Activated T-helper 2 cell treated with anti-CD3 and anti-CD28 coated beads, Interferon-gamma antibody, Interleukin-2, Interleukin-4, amounts not matched to agents 10 μg/mL and 5 μg/mL and 100 μg/mL, durations not matched to agents 14 hours and 24 hours and 36 hours (primary cell): ENCODE results near the gene USP34. TPM values are rescaled to one million over a fixed set of nuclear protein-coding genes. Genes with fewer than 3 reads are reported as not detected.

Experiments used
- DNase-seq: peaks from one replicate; pipeline ENCODE4 v3.0.0; 2021; ENCODE audit warnings: low spot score
- H3K27ac Mint-ChIP-seq: one replicate; pipeline ENCODE4 v1.8.0; 2021; ENCODE audit warnings: mixed read lengths
- H3K27me3 Mint-ChIP-seq: one replicate; pipeline ENCODE4 v1.8.0; 2021; ENCODE audit warnings: low read depth, mixed read lengths
- H3K36me3 Mint-ChIP-seq: one replicate; pipeline ENCODE4 v1.8.0; 2021; ENCODE audit warnings: low read depth, mixed read lengths
- H3K4me1 Mint-ChIP-seq: one replicate; pipeline ENCODE4 v1.8.0; 2021; ENCODE audit warnings: low read depth, mixed read lengths
- H3K4me3 Mint-ChIP-seq: one replicate; pipeline ENCODE4 v1.8.0; 2021; ENCODE audit warnings: low read depth, mild to moderate bottlenecking, moderate library complexity, mixed read lengths
- H3K9me3 Mint-ChIP-seq: one replicate; pipeline ENCODE4 v1.8.0; 2021; ENCODE audit warnings: mixed read lengths
- intact Hi-C: fragments of 100-400 bp; cut with micrococcal nuclease; formaldehyde crosslinking; loops from one replicate; pipeline ENCODE4 v1.15.1; 2023
- total RNA-seq: library from RNA; stranded (reverse); gene quantifications from 2 replicates; pipeline ENCODE4 v1.2.3, GENCODE V29; 2022

USP34 gene
- total RNA-seq, 1 donor from 2014 or later, result 89.3 TPM

DNA sequence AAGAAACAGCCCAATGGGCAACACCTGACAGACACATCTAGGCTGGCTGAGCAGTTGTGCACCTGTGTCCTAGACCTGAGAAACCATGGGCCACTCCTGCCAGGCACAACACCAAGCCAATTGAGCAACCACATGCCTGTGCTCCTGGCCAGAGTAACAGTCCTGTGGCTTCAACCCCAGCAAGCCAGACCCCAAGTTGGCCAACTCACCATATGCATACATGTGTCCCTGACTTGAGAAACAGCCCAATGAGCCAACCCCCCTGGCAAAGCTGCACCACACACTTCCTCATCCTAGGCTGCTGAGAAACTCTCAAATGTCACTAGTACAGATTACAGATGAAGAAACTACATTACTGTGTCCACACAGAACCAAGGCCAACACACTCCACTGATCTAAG, 36.6 kb downstream of the USP34 start:
- intact Hi-C loops, result no loop called here
- peaks cover 43% of the 10 kb centered on the region for H3K4me1 Mint-ChIP-seq
- peaks cover 22% of the 10 kb centered on the region for H3K9me3 Mint-ChIP-seq

DNA sequence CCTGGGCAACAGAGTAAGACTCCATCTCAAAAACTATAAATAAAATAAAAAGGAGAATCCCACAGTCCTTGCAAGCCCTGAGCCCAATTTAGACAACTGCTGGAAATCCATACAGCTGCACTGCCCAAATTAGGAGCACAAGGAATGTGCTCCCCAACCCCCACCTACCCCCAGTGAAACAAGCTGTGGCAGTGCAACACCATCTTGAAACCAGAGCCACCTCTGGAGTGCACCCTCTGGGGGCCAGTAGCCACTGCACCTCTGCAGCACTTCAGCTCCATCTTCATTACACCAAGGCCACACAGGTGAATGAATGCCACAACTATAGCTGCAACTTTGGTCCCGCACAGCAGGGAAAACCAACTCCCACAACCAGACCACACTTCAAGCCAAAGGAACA, 37.3 kb downstream of the USP34 start:
- Mint-ChIP-seq H3K36me3 (peaks cover 21% of the 10 kb centered on the region), H3K9me3 (peaks cover 19% of the 10 kb centered on the region), H3K4me3 (no peak overlapping the region), H3K27me3 (no peaks in the 10 kb centered on the region), H3K27ac (no peak overlapping the region), H3K4me1 (peaks cover 38% of the 10 kb centered on the region)
- intact Hi-C loops, result no loop called here
- no peak for DNase-seq

More for the DNA sequence above, 36.6 kb downstream of the USP34 start:
- Mint-ChIP-seq H3K4me3 (no peak overlapping the region), H3K27ac (no peak overlapping the region), H3K27me3 (no peaks in the 10 kb centered on the region), H3K36me3 (peaks cover 26% of the 10 kb centered on the region)
- DNase-seq, result no peak

DNA sequence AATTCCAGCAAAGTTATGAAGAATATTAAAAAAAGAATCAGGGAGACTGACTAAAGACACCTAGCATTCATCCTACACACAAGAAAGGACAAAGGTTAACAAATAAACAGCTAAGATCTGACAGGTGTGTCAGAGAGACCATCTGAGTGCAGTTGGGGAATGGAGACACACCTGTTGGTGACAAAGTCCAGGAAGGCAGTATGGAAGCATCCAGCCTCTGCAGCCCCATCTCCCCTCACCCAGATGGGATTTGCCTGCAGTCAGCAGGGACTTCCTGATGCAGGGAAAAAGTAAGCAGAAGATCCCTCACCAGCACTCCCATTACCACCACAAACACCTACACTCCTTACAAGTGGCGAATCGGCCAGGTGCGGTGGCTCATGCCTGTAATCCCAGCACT, 37.9 kb downstream of the USP34 start:
- Mint-ChIP-seq H3K4me3 (no peak overlapping the region), H3K36me3 (peaks cover 16% of the 10 kb centered on the region), H3K27ac (no peak overlapping the region), H3K4me1 (peaks cover 37% of the 10 kb centered on the region), H3K27me3 (no peaks in the 10 kb centered on the region), H3K9me3 (peaks cover 16% of the 10 kb centered on the region)
- intact Hi-C loops, result no loop called here
- DNase-seq, result no peak

DNA sequence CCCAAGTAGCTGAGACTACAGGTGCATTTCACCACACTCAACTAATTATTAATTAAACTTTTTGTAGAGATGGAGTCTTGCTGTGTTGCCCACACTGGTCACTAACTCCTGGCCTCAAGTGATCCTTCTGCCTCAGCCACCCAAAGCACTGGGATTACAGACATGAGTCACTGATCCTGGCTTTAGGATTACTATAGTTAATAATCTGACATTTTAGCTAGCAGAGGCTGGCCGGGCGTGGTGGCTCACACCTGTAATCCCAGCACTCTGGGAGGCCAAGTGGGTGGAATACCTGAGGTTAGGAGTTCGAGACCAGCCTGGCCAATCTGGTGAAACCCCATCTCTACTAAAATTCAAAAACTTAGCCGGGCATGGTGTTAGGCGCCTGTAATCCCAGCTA, 39.5 kb downstream of the USP34 start:
- no peak overlapping the region for H3K27ac Mint-ChIP-seq
- H3K9me3 Mint-ChIP-seq, result peaks cover 3% of the 10 kb centered on the region
- H3K36me3 Mint-ChIP-seq, result peaks cover 4% of the 10 kb centered on the region
- intact Hi-C loops, result no loop called here
- peaks cover 37% of the 10 kb centered on the region for H3K4me1 Mint-ChIP-seq
- no peak for DNase-seq
- no peaks in the 10 kb centered on the region for H3K27me3 Mint-ChIP-seq
- no peak overlapping the region for H3K4me3 Mint-ChIP-seq

- Mint-ChIP-seq H3K36me3 (no peaks in the 10 kb centered on the region), H3K4me1 (peaks cover 42% of the 10 kb centered on the region), H3K4me3 (no peak overlapping the region)
Observed at GRCh38 chr2:61426267-61426897, 44.5 kb downstream of the USP34 start.

DNA sequence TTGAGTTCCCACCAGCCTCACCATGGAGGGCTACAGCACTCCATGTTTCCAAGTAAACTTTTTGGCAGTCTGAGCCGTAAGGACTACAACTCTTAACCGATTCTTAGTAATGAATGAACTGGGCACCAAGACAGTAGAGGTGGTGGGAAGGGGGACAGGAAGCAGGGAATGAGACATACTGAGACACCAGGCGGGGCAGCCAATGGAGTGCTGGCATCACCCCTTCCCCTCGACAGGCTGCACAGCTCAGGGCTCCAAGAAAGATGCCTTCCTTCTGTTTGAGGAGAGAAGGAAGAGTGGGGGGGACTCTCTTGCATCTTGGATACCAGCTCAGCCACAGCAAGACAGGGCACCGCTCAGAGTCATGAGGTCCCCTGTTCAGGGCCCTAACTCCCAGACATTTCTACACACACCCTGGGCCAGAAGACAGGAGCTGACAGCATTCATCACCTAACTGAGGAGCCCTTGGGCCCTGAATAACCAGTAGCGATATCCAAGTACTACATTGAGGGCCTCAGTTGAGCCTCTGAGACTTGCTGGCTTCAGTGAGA, 45.2 kb downstream of the USP34 start:
- Mint-ChIP-seq H3K9me3 (no peaks in the 10 kb centered on the region), H3K4me3 (no peak overlapping the region), H3K27me3 (no peaks in the 10 kb centered on the region)

More at GRCh38 chr2:61426267-61426897, 44.5 kb downstream of the USP34 start:
- Mint-ChIP-seq H3K27me3 (no peaks in the 10 kb centered on the region), H3K9me3 (no peaks in the 10 kb centered on the region), H3K27ac (no peak overlapping the region)
- intact Hi-C loops, result loop anchor here (1.0 to 5.0 kb wide), 2 partner anchors 45 to 111 kb away; partner anchors contain the start of genes USP34 and XPO1
- DNase-seq, result peak; percentile 57

GRCh38 chr2:61423714-61424113, 47.2 kb downstream of the USP34 start:
- no peaks in the 10 kb centered on the region for H3K9me3 Mint-ChIP-seq
- no peak for DNase-seq
- H3K4me3 Mint-ChIP-seq, result no peak overlapping the region
- H3K4me1 Mint-ChIP-seq, result peaks cover 52% of the 10 kb centered on the region
- intact Hi-C loops, result no loop called here
- H3K27ac Mint-ChIP-seq, result no peak overlapping the region
- no peaks in the 10 kb centered on the region for H3K27me3 Mint-ChIP-seq
- H3K36me3 Mint-ChIP-seq, result no peaks in the 10 kb centered on the region

More for the DNA sequence above, 45.2 kb downstream of the USP34 start:
- H3K4me1 Mint-ChIP-seq, result peaks cover 44% of the 10 kb centered on the region
- DNase-seq, result no peak
- H3K36me3 Mint-ChIP-seq, result no peaks in the 10 kb centered on the region
- intact Hi-C loops, result loop anchor here (1.0 to 5.0 kb wide), 2 partner anchors 46 to 112 kb away; partner anchors contain the start of genes USP34 and XPO1
- peak overlapping the region; percentile 58 for H3K27ac Mint-ChIP-seq

- Mint-ChIP-seq H3K27me3 (no peaks in the 10 kb centered on the region), H3K9me3 (no peaks in the 10 kb centered on the region), H3K36me3 (peaks cover 3% of the 10 kb centered on the region), H3K4me1 (peaks cover 44% of the 10 kb centered on the region), H3K4me3 (no peak overlapping the region), H3K27ac (no peak overlapping the region)
- intact Hi-C loops, result no loop called here
- no peak for DNase-seq
Observed at GRCh38 chr2:61421611-61422010, 49.3 kb downstream of the USP34 start.

- Mint-ChIP-seq H3K36me3 (peaks cover 3% of the 10 kb centered on the region), H3K9me3 (no peaks in the 10 kb centered on the region), H3K27ac (no peak overlapping the region), H3K4me1 (peaks cover 39% of the 10 kb centered on the region), H3K27me3 (no peaks in the 10 kb centered on the region), H3K4me3 (no peak overlapping the region)
- no peak for DNase-seq
- intact Hi-C loops, result no loop called here
Observed at GRCh38 chr2:61420991-61421544, 49.8 kb downstream of the USP34 start.

DNA sequence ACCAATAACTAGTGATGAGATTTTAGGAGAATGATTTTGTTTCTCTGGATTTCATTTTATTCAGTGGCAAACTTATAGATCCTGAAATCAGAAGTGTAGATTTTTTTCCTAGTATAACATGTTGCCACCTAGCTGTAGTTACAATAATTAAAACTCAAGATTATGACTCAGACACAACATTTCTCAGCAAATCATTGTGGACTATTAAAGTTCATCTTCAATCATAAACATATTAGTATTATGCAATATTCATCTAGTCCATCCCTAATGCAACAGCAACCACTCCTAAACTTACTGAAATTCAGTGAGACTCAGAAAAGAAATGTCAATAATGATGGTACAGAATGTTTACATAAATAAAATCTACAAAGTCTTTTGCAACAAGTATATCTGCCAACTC, 51.3 kb downstream of the USP34 start:
- intact Hi-C loops, result loop anchor here (1.0 kb wide), 1 partner anchor 91 kb away; no protein-coding TSS in a partner anchor
- H3K36me3 Mint-ChIP-seq, result peaks cover 3% of the 10 kb centered on the region
- H3K4me3 Mint-ChIP-seq, result no peak overlapping the region
- no peaks in the 10 kb centered on the region for H3K9me3 Mint-ChIP-seq
- H3K4me1 Mint-ChIP-seq, result peaks cover 26% of the 10 kb centered on the region
- H3K27me3 Mint-ChIP-seq, result no peaks in the 10 kb centered on the region
- DNase-seq, result no peak
- no peak overlapping the region for H3K27ac Mint-ChIP-seq

- no peak for DNase-seq
- H3K36me3 Mint-ChIP-seq, result peaks cover 3% of the 10 kb centered on the region
- H3K27me3 Mint-ChIP-seq, result no peaks in the 10 kb centered on the region
- no peak overlapping the region for H3K4me3 Mint-ChIP-seq
- intact Hi-C loops, result loop anchor here (1.0 kb wide), 1 partner anchor 91 kb away; no protein-coding TSS in a partner anchor
- H3K4me1 Mint-ChIP-seq, result peaks cover 26% of the 10 kb centered on the region
- no peaks in the 10 kb centered on the region for H3K9me3 Mint-ChIP-seq
- H3K27ac Mint-ChIP-seq, result no peak overlapping the region
Observed at GRCh38 chr2:61419129-61419528, 51.8 kb downstream of the USP34 start.

DNA sequence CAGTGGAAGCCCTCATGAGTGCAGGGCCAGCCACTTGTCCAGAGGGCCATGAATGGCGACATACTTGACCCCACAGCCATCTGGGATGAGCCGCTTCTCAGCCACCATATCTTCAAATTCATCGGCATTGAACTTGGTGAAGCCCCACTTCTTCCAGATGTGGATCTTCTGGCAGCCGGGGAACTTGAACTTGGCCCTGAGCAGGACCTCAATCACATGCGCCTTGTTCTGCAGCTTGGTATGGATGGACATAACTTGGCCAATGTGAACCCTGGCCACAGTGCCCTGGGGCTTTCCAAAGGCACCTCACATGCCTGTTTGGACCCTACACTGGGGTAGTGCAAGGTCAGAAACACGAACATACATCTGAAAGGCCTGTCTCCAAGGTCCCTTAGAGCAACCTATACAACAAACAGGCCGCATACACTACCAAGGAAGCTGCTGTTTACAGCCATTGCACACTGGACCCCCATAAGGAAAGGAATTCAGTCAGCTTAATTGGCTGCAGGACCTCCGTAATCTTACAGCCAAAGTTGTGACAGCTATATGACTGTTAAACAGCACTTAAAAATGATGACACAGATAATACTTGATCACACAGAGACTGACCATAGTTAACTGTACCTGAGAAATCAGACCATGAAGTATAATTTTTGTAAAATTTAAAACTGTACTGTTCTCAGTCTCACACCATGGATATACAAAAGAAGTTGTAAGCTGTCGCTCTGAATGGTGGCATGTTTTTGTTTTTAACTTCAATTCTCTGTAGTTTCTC, 53.8 kb downstream of the USP34 start:
- Mint-ChIP-seq H3K36me3 (peaks cover 7% of the 10 kb centered on the region), H3K4me3 (no peak overlapping the region), H3K27me3 (no peaks in the 10 kb centered on the region), H3K9me3 (no peaks in the 10 kb centered on the region), H3K4me1 (peaks cover 20% of the 10 kb centered on the region), H3K27ac (no peak overlapping the region)
- DNase-seq, result no peak
- intact Hi-C loops, result no loop called here
